HepG2 (cell line): ENCODE data around the gene TRIO. TPM values are rescaled to one million over a fixed set of nuclear protein-coding genes. Genes with fewer than 3 reads are reported as not detected.

Experiments
- ATAC-seq: fragments of 200-7000 bp; cut with Tn5 transposase; 3 replicates; pipeline ENCODE4 v1.9.1; 2020; ENCODE audit warnings: mild to moderate bottlenecking, moderate library complexity
- BruUV-seq: library from RNA; stranded (reverse); fragments of 400-500 nt; replicated peaks from 2 replicates; lab custom pipeline; 2021; lab: Mats Ljungman, UMichigan
- CTCF ChIA-PET: fragments of 300-600 bp; formaldehyde crosslinking; extraction: SDS; loops from one replicate; lab custom pipeline; 2021; ENCODE audit warnings: low total read pairs, inconsistent platforms, low intra/inter-chr PET ratio; lab: Yijun Ruan, JAX
- POLR2A ChIA-PET: fragments of 350-600 bp; sonication (Branson Sonifier 250); formaldehyde crosslinking; loops from one replicate; lab custom pipeline; 2020; ENCODE audit warnings: antibody characterized with exemption, inconsistent platforms; lab: Yijun Ruan, JAX
- DNase-seq: peaks from one replicate; pipeline ENCODE4 v3.0.0-alpha.2; 2015; ENCODE audit warnings: low spot score
- FAIRE-seq: peaks from 3 replicates; lab custom pipeline; 2011; peaks lifted over from hg19 to GRCh38; lab: Jason Lieb, UNC
- H2AFZ ChIP-seq: one replicate; pipeline ENCODE4 v1.6.1; 2011; ENCODE audit warnings: low read length, inconsistent platforms
- H3K27ac ChIP-seq: fragments of 300-600 bp; 3 replicates; pipeline ENCODE4 v1.8.0; 2011; ENCODE audit warnings: mixed run types, mild to moderate bottlenecking, mixed read lengths, low read length, inconsistent platforms; ENCODE audit not compliant: insufficient read depth; ENCODE audit errors: extremely low read length
- H3K27me3 ChIP-seq, 2 experiments: fragments of 200-600 bp in 1 of 2; 2 replicates in 1 of 2; 3 replicates in 1 of 2; pipeline versions ENCODE4 v1.6.0 to v1.8.0; 2011; ENCODE audit warnings: low read length in 2 of 2, mild to moderate bottlenecking in 2 of 2, moderate library complexity in 2 of 2, inconsistent platforms in 1 of 2; ENCODE audit not compliant: insufficient read depth in 2 of 2, control insufficient read depth in 1 of 2
- H3K36me3 ChIP-seq, 2 experiments: fragments of 200-600 bp in 1 of 2; replicated peaks in 1 of 2; 2 replicates in 1 of 2; 3 replicates in 1 of 2; pipeline versions ENCODE4 v1.5.1 to v1.8.0; 2011; ENCODE audit warnings: low read length in 2 of 2, inconsistent platforms in 1 of 2; ENCODE audit not compliant: insufficient read depth in 2 of 2, control insufficient read depth in 1 of 2
- H3K4me1 ChIP-seq: 2 replicates; pipeline ENCODE4 v1.5.1; 2012; ENCODE audit warnings: low read length, inconsistent platforms; ENCODE audit not compliant: insufficient read depth
- H3K4me2 ChIP-seq: 2 replicates; pipeline ENCODE4 v1.6.0; 2011; ENCODE audit warnings: low read depth, low read length, inconsistent platforms
- H3K4me3 ChIP-seq, 3 experiments: fragments of 200-600 bp in 1 of 3; sonication (generic), shearing (Covaris generic) in 1 of 3; replicated peaks in 1 of 3; 2 replicates each; pipeline ENCODE4 v1.5.1; 2011 to 2016; ENCODE audit warnings: low read length in 3 of 3, inconsistent platforms in 2 of 3, low read depth in 2 of 3, mild to moderate bottlenecking in 2 of 3, control low read depth in 1 of 3, mixed read lengths in 1 of 3; ENCODE audit not compliant: insufficient read depth in 1 of 3
- H3K79me2 ChIP-seq: one replicate; pipeline ENCODE4 v1.6.1; 2011; ENCODE audit warnings: low read length, inconsistent platforms; ENCODE audit not compliant: insufficient read depth
- H3K9ac ChIP-seq: 2 replicates; pipeline ENCODE4 v1.6.0; 2011; ENCODE audit warnings: mild to moderate bottlenecking, low read depth, low read length, inconsistent platforms; ENCODE audit not compliant: insufficient read depth
- H3K9me3 ChIP-seq: 2 replicates; pipeline ENCODE4 v1.5.1; 2012; ENCODE audit warnings: mild to moderate bottlenecking, low read length
- H4K20me1 ChIP-seq: 2 replicates; pipeline ENCODE4 v1.6.0; 2011; ENCODE audit warnings: inconsistent platforms, mild to moderate bottlenecking, low read length, moderate library complexity; ENCODE audit not compliant: insufficient read depth
- DPF2 ChIP-seq: sonication (generic); formaldehyde crosslinking; IDR thresholded peaks from 2 replicates; pipeline ENCODE4 v1.4.0; 2020; ENCODE audit warnings: mild to moderate bottlenecking, low read depth, missing genetic modification reagents, borderline replicate concordance
- FOSL2 ChIP-seq: sonication (generic); formaldehyde crosslinking; IDR thresholded peaks from 2 replicates; pipeline ENCODE4 v1.4.0; 2020; ENCODE audit warnings: missing genetic modification reagents
- GLI4 ChIP-seq: sonication (generic); formaldehyde crosslinking; IDR thresholded peaks from 2 replicates; pipeline ENCODE4 v1.5.1; 2020; ENCODE audit warnings: missing genetic modification reagents, mild to moderate bottlenecking, moderate library complexity, borderline replicate concordance
- HOXA9 ChIP-seq: sonication (generic); formaldehyde crosslinking; IDR thresholded peaks from 2 replicates; pipeline ENCODE4 v1.8.1; 2022; ENCODE audit warnings: missing genetic modification reagents, mild to moderate bottlenecking, moderate library complexity, borderline replicate concordance
- MXD4 ChIP-seq: IDR thresholded peaks from 2 replicates; pipeline ENCODE4 v1.6.1; 2016; ENCODE audit warnings: mild to moderate bottlenecking, missing biosample characterization, missing genetic modification reagents
- REXO4 ChIP-seq: sonication (generic); formaldehyde crosslinking; IDR thresholded peaks from 2 replicates; pipeline ENCODE4 v1.8.0; 2022; ENCODE audit warnings: missing genetic modification reagents, mild to moderate bottlenecking, borderline replicate concordance
- YEATS2 ChIP-seq: sonication (generic); formaldehyde crosslinking; IDR thresholded peaks from 2 replicates; pipeline ENCODE4 v1.4.0; 2020; ENCODE audit warnings: missing genetic modification reagents, borderline replicate concordance
- ZKSCAN8 ChIP-seq: IDR thresholded peaks from 2 replicates; pipeline ENCODE4 v1.6.1; 2016; ENCODE audit warnings: borderline replicate concordance, missing genetic modification reagents, missing compliant biosample characterization
- ZNF124 ChIP-seq: sonication (generic); formaldehyde crosslinking; IDR thresholded peaks from 2 replicates; pipeline ENCODE4 v1.4.0; 2020; ENCODE audit warnings: missing genetic modification reagents
- ZNF260 ChIP-seq: sonication (generic); formaldehyde crosslinking; IDR thresholded peaks from 2 replicates; pipeline ENCODE4 v1.4.0; 2020; ENCODE audit warnings: missing genetic modification reagents, low read depth, mild to moderate bottlenecking, borderline replicate concordance
- ZNF33B ChIP-seq: sonication (generic); formaldehyde crosslinking; IDR thresholded peaks from 2 replicates; pipeline ENCODE4 v1.5.1; 2020; ENCODE audit warnings: mild to moderate bottlenecking, missing genetic modification reagents
- ZNF629 ChIP-seq: sonication (generic); formaldehyde crosslinking; conservative IDR thresholded peaks from 2 replicates; pipeline ENCODE4 v1.5.0; 2020; ENCODE audit warnings: missing genetic modification reagents
- WGBS: methylation state at CpG from one replicate; pipeline ENCODE4 v1.1.6; 2017; ENCODE audit warnings: low lambda C conversion rate; 5-methylcytosine and 5-hydroxymethylcytosine counted together
- in situ Hi-C: cut with HindIII; loops from 2 replicates; pipeline ENCODE4 v1.10.0; 2017; ENCODE audit warnings: low pct_unique_long_range_greater_than_20kb; ENCODE audit not compliant: extremely low pct_ligation_motif_present
- intact Hi-C: fragments of 100-400 bp; cut with micrococcal nuclease; formaldehyde crosslinking; loops from one replicate; pipeline ENCODE4 v1.10.0; 2022; ENCODE audit not compliant: unreplicated experiment
- polyA plus RNA-seq, 8 experiments: library from polyadenylated mRNA; depleted of rRNA in 3 of 8; stranded (reverse) in 7 of 8; unstranded in 1 of 8; fragments of >200 nt; fragmentation: Illumina TruSeq in 4 of 8; extraction: Trizol in 4 of 8; gene quantifications; 2 replicates each; pipeline versions ENCODE4 v1.2.1 to v1.2.3, GENCODE V29; 2011 to 2016; ENCODE audit warnings: low read depth in 4 of 8, missing spikeins in 1 of 8, mixed read lengths in 1 of 8; ENCODE audit not compliant: insufficient read depth in 1 of 8
- total RNA-seq, 5 experiments: library from RNA; depleted of rRNA; stranded (reverse); fragments of >200 nt; fragmentation: Illumina TruSeq; extraction: Trizol; gene quantifications; 2 replicates each; pipeline ENCODE4 v1.2.3, GENCODE V29; 2016; ENCODE audit warnings: low read depth in 1 of 5
- TF ChIP-seq, protein P1 (sequence below): sonication (generic); formaldehyde crosslinking; conservative IDR thresholded peaks from 2 replicates; pipeline ENCODE4 v1.8.0; 2022; ENCODE audit warnings: mild to moderate bottlenecking, moderate library complexity, missing genetic modification reagents
- TF ChIP-seq, protein P2 (sequence below): sonication (generic); formaldehyde crosslinking; conservative IDR thresholded peaks from 2 replicates; pipeline ENCODE4 v1.4.0; 2020; ENCODE audit warnings: missing genetic modification reagents

TRIO gene
- total and polyA plus RNA-seq, 2 of the 13 experiments (the other 11 are each of a cell fraction or from before 2014, with no cell fraction given): 45.2 to 45.9 TPM

DNA sequence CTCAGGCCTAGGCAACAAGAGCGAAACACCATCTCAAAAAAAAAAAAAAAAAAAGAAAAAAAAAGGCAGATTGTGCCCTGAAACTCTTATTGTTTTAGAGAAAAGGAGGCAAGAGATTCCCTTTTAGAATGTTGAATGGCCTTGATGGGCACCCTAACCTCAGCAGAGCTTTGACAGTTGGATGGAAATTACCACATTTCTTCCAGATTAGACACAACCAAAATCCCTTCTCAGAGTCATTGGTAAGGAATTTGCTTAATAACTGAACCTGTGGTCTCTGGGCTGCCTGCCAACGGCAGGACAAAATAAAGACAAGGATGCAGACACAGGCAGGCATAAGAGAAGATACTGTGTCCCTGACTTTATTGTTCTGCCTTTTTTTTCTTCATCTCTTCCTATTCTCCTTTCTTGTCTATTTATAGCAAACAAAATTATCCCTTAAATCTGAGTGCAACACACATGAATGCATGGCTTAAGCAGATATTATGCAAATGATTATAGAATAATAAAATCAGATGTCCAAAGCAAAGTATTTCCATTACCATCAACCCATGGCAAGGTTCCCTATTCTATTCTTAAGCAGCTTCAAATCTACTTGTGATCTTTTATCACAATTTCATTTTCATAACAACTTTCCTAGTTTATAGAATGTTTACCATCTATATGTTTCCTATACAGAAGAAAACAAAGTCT lies 37.3 kb upstream of the TRIO start:
- in situ Hi-C loops: loop anchor here (5.0 to 10.0 kb wide), 2 partner anchors 121 to 166 kb away; no protein-coding TSS in a partner anchor
- Histone ChIP-seq H3K27me3 (peaks cover 0 to 5% of the 10 kb centered on the region in 2 experiments; a peak in 1 of 5 replicates), H3K79me2 (no peaks in the 10 kb centered on the region), H3K27ac (no peak overlapping the region), H3K9ac (no peak overlapping the region), H3K4me2 (no peak overlapping the region), H4K20me1 (no peaks in the 10 kb centered on the region), H3K4me1 (peaks cover 7% of the 10 kb centered on the region), H2AFZ (no peak overlapping the region), H3K9me3 (no peaks in the 10 kb centered on the region), H3K36me3 (no peaks in the 10 kb centered on the region), H3K4me3 (no peak overlapping the region)
- DNase-seq: peak; percentile 22
- 0 out of 2 replicates have a peak, but pooled peaks have one; percentile 22 for TF ChIP-seq FOSL2 (CRISPR knock-in tag)
- TF ChIP-seq ZNF33B: no peak
- 50% methylated on average over 2 of the region's 2 CpGs for WGBS
- ChIA-PET CTCF (no interaction called here), POLR2A (no interaction called here)
- intact Hi-C loops: loop anchor here (2.0 to 10.0 kb wide), 3 partner anchors 91 to 246 kb away; no protein-coding TSS in a partner anchor
- no peak for FAIRE-seq
- no TSS peak for BruUV-seq
- ATAC-seq: no peak

DNA sequence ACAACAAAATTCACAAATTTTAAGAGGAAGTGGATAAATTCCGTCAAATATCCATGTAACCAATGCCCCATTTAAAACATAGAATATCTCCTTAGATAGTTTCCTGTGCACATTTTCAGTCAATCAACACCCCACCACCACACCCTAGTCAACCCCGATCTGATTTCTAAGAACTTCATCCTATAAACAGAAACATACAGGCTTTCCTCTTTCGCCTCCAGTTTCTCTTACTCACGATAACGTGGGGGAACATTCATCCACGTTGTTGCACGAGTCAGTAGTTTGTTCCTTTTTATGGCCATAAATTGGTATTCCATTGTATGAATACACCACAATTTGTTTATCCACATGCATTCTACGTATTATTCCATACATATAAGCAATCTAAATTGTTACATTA lies 35.6 kb upstream of the TRIO start:
- no peaks in the 10 kb centered on the region for H3K79me2 ChIP-seq
- no TSS peak for BruUV-seq
- no peaks in the 10 kb centered on the region for H4K20me1 ChIP-seq
- H3K27me3 ChIP-seq: peaks cover 0 to 2% of the 10 kb centered on the region in 2 experiments; a peak in 1 of 5 replicates
- H3K4me3 ChIP-seq: no peak overlapping the region
- H3K27ac ChIP-seq: no peak overlapping the region
- no peaks in the 10 kb centered on the region for H3K36me3 ChIP-seq
- ChIA-PET POLR2A (no interaction called here), CTCF (interaction anchor here (0.9 to 2.1 kb wide), 3 partner anchors 119 to 257 kb away, joined by 5 to 16 read pairs (median 5); no protein-coding TSS in a partner anchor)
- no peak overlapping the region for H2AFZ ChIP-seq
- no peak for DNase-seq
- H3K4me1 ChIP-seq: peaks cover 7% of the 10 kb centered on the region
- no peak overlapping the region for H3K9ac ChIP-seq
- no peak overlapping the region for H3K4me2 ChIP-seq
- no peak for ATAC-seq
- no peaks in the 10 kb centered on the region for H3K9me3 ChIP-seq
- intact Hi-C loops (loop anchor here (2.0 to 10.0 kb wide), 3 partner anchors 93 to 245 kb away; no protein-coding TSS in a partner anchor), in situ Hi-C loops (loop anchor here (5.0 to 10.0 kb wide), 2 partner anchors 123 to 165 kb away; no protein-coding TSS in a partner anchor)
- no peak for FAIRE-seq
- 58% methylated on average over 8 of the region's 8 CpGs for WGBS
- TF ChIP-seq ZNF124 (CRISPR knock-in tag) (no peak), ZKSCAN8 (no peak), ZNF629 (no peak), MXD4 (CRISPR knock-in tag) (no peak), DPF2 (CRISPR knock-in tag) (no peak), YEATS2 (CRISPR knock-in tag) (no peak), HOXA9 (CRISPR knock-in tag) (no peak), ZNF260 (CRISPR knock-in tag) (no peak), REXO4 (CRISPR knock-in tag) (no peak), GLI4 (CRISPR knock-in tag) (no peak)
- TF ChIP-seq, protein P1, sequence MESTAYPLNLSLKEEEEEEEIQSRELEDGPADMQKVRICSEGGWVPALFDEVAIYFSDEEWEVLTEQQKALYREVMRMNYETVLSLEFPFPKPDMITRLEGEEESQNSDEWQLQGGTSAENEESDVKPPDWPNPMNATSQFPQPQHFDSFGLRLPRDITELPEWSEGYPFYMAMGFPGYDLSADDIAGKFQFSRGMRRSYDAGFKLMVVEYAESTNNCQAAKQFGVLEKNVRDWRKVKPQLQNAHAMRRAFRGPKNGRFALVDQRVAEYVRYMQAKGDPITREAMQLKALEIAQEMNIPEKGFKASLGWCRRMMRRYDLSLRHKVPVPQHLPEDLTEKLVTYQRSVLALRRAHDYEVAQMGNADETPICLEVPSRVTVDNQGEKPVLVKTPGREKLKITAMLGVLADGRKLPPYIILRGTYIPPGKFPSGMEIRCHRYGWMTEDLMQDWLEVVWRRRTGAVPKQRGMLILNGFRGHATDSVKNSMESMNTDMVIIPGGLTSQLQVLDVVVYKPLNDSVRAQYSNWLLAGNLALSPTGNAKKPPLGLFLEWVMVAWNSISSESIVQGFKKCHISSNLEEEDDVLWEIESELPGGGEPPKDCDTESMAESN (CRISPR knock-in tag): no peak
- TF ChIP-seq, protein P2, sequence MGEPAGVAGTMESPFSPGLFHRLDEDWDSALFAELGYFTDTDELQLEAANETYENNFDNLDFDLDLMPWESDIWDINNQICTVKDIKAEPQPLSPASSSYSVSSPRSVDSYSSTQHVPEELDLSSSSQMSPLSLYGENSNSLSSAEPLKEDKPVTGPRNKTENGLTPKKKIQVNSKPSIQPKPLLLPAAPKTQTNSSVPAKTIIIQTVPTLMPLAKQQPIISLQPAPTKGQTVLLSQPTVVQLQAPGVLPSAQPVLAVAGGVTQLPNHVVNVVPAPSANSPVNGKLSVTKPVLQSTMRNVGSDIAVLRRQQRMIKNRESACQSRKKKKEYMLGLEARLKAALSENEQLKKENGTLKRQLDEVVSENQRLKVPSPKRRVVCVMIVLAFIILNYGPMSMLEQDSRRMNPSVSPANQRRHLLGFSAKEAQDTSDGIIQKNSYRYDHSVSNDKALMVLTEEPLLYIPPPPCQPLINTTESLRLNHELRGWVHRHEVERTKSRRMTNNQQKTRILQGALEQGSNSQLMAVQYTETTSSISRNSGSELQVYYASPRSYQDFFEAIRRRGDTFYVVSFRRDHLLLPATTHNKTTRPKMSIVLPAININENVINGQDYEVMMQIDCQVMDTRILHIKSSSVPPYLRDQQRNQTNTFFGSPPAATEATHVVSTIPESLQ (CRISPR knock-in tag): no peak
